SH-SY5Y (cell line): Measurements from ENCODE around the gene DYNLT4.

ENCODE experiments used
- GATA2 ChIP-seq: IDR thresholded peaks from 2 replicates; pipeline ENCODE4 v1.6.1; 2011; ENCODE audit warnings: mild to moderate bottlenecking, low read depth, low read length
- GATA3 ChIP-seq: IDR thresholded peaks from 2 replicates; pipeline ENCODE4 v1.6.1; 2011; ENCODE audit warnings: low read depth, mild to moderate bottlenecking, low read length, moderate library complexity

DNA sequence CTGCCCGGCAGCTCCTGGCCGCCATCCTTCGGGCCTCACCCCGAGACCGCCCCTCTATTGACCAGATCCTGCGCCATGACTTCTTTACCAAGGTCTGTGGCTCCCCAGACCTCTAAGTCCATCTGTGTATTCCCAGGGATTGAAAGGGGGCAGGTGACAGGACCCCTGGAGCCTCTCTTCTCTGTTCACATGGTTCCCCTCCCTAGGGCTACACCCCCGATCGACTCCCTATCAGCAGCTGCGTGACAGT, 4.2 kb downstream of the DYNLT4 start:
- TF ChIP-seq GATA2 (no peak), GATA3 (no peak)
